ENCODE measurements around the gene GPR135.

The GPR135 gene

DNA sequence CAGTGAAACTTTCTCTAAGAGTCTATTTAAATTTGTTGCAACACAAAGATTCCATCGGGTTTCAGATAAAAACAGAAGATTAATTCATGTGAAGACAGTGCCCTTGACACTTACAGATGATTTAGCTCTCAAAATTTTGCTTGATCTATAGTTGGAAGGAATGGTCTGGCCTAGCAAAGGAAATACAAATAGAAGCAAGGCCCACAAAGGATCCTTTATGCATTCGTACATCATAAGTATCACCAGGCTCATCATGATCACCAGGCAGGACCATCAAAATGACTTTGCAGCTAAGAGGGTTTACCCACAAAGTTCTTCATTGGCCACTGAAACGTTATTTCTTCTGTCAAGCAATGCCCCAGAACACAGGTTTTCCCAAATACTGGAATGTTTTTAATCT lies 43.9 kb upstream of the GPR135 start:
- TF ChIP-seq, protein P1, sequence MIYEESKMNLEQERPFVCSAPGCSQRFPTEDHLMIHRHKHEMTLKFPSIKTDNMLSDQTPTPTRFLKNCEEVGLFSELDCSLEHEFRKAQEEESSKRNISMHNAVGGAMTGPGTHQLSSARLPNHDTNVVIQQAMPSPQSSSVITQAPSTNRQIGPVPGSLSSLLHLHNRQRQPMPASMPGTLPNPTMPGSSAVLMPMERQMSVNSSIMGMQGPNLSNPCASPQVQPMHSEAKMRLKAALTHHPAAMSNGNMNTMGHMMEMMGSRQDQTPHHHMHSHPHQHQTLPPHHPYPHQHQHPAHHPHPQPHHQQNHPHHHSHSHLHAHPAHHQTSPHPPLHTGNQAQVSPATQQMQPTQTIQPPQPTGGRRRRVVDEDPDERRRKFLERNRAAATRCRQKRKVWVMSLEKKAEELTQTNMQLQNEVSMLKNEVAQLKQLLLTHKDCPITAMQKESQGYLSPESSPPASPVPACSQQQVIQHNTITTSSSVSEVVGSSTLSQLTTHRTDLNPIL (CRISPR knock-in tag; IDR thresholded peaks at IDR 0.05; ENCODE audit: low read depth), result no peak
- TF ChIP-seq ISL1 (CRISPR knock-in tag; IDR thresholded peaks at IDR 0.05) (no peak), ESRRG (CRISPR knock-in tag; IDR thresholded peaks at IDR 0.05) (no peak), TOX (CRISPR knock-in tag; IDR thresholded peaks at IDR 0.05; ENCODE audit: borderline replicate concordance) (no peak), OSR1 (CRISPR knock-in tag; IDR thresholded peaks at IDR 0.05) (no peak), ZNF565 (CRISPR knock-in tag; conservative IDR thresholded peaks at IDR 0.05; ENCODE audit: low read depth) (no peak), SNAI2 (CRISPR knock-in tag; IDR thresholded peaks at IDR 0.05) (no peak), BACH2 (CRISPR knock-in tag; IDR thresholded peaks at IDR 0.05; ENCODE audit: borderline replicate concordance) (no peak), RARB (CRISPR knock-in tag; IDR thresholded peaks at IDR 0.05) (no peak), ZNF8 (CRISPR knock-in tag; IDR thresholded peaks at IDR 0.05) (no peak), ZC3H10 (CRISPR knock-in tag; IDR thresholded peaks at IDR 0.05) (no peak)
- TF ChIP-seq, protein P2, sequence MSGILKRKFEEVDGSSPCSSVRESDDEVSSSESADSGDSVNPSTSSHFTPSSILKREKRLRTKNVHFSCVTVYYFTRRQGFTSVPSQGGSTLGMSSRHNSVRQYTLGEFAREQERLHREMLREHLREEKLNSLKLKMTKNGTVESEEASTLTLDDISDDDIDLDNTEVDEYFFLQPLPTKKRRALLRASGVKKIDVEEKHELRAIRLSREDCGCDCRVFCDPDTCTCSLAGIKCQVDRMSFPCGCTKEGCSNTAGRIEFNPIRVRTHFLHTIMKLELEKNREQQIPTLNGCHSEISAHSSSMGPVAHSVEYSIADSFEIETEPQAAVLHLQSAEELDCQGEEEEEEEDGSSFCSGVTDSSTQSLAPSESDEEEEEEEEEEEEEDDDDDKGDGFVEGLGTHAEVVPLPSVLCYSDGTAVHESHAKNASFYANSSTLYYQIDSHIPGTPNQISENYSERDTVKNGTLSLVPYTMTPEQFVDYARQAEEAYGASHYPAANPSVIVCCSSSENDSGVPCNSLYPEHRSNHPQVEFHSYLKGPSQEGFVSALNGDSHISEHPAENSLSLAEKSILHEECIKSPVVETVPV (CRISPR knock-in tag; IDR thresholded peaks at IDR 0.05), result no peak
- ATAC-seq, result no peak

DNA sequence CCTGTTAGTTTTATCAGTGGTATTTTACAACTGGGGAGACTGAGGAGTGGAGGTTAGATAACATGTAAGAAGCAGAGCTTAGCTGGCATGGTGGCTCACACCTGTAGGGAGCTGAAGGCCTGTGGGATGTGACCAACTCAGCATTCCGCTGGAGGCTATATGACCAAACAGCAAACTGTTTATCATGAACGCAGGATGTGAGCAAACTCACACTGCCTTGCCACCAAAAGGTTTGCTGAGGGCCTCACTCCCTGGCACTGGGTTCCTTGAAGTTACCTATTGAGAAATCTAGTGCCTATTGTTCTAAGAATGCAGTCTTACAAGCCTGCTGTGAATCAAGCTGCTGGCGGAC lies 42.5 kb upstream of the GPR135 start:
- no peak; the same call in 2 of the 3 replicates for ATAC-seq
- TF ChIP-seq SNAI2 (CRISPR knock-in tag; IDR thresholded peaks at IDR 0.05) (no peak), ZC3H10 (CRISPR knock-in tag; IDR thresholded peaks at IDR 0.05) (no peak), CSDC2 (CRISPR knock-in tag; IDR thresholded peaks at IDR 0.05) (no peak), ZFP30 (CRISPR knock-in tag; IDR thresholded peaks at IDR 0.05) (no peak), BACH2 (CRISPR knock-in tag; IDR thresholded peaks at IDR 0.05; ENCODE audit: borderline replicate concordance) (no peak), ESRRG (CRISPR knock-in tag; IDR thresholded peaks at IDR 0.05) (no peak)

DNA sequence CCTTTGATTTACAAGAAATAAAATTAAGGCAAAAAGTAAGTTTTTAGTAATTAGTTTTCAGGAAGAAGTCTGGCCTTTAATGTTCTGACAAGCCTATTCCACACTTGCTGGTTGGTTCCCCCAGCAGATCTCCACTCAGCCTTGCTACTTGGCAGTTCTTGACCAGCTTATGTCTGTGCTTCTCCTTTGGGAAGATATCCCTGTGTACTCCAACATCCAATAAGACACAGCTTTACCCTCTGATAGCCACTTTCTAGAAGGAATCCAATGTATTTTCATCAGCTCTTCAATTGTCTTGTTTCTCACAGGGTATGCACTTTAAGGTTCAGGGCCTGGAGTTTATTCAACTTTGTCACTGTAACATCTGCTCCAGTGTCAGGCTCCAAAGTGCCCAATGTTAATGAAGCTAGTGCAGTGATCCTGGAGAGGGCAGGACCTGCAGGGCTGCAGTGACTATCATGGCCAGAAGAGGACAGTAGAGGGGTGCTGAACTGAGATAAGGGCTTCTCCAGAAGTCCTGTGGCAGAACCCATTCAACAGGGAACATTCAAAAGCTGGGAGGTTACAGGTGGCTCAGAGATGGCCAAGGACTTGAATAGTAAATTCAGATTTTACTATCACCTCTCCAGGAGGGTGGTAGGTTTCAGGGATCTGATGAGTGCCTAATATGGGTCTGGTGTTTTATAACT lies 42.0 kb upstream of the GPR135 start:
- TF ChIP-seq ZNF70 (CRISPR knock-in tag; IDR thresholded peaks at IDR 0.05) (no peak), PPARA (CRISPR knock-in tag; IDR thresholded peaks at IDR 0.05; ENCODE audit: borderline replicate concordance) (no peak), ISL1 (CRISPR knock-in tag; IDR thresholded peaks at IDR 0.05) (no peak), ESRRG (CRISPR knock-in tag; IDR thresholded peaks at IDR 0.05) (no peak), OSR1 (CRISPR knock-in tag; IDR thresholded peaks at IDR 0.05) (no peak), ZNF565 (CRISPR knock-in tag; conservative IDR thresholded peaks at IDR 0.05; ENCODE audit: low read depth) (no peak), ZC3H10 (CRISPR knock-in tag; IDR thresholded peaks at IDR 0.05) (no peak), ZNF8 (CRISPR knock-in tag; IDR thresholded peaks at IDR 0.05) (no peak), GLIS3 (CRISPR knock-in tag; IDR thresholded peaks at IDR 0.05) (no peak), RARB (CRISPR knock-in tag; IDR thresholded peaks at IDR 0.05) (no peak), ZFP30 (CRISPR knock-in tag; IDR thresholded peaks at IDR 0.05) (no peak), SNAI2 (CRISPR knock-in tag; IDR thresholded peaks at IDR 0.05) (no peak), ARNTL (CRISPR knock-in tag; IDR thresholded peaks at IDR 0.05; ENCODE audit: borderline replicate concordance, low read depth) (no peak)
- TF ChIP-seq, protein P2 (CRISPR knock-in tag; IDR thresholded peaks at IDR 0.05), result no peak
- TF ChIP-seq, protein P1 (CRISPR knock-in tag; IDR thresholded peaks at IDR 0.05; ENCODE audit: low read depth), result no peak
- TF ChIP-seq, protein P3, sequence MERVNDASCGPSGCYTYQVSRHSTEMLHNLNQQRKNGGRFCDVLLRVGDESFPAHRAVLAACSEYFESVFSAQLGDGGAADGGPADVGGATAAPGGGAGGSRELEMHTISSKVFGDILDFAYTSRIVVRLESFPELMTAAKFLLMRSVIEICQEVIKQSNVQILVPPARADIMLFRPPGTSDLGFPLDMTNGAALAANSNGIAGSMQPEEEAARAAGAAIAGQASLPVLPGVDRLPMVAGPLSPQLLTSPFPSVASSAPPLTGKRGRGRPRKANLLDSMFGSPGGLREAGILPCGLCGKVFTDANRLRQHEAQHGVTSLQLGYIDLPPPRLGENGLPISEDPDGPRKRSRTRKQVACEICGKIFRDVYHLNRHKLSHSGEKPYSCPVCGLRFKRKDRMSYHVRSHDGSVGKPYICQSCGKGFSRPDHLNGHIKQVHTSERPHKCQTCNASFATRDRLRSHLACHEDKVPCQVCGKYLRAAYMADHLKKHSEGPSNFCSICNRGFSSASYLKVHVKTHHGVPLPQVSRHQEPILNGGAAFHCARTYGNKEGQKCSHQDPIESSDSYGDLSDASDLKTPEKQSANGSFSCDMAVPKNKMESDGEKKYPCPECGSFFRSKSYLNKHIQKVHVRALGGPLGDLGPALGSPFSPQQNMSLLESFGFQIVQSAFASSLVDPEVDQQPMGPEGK (CRISPR knock-in tag; IDR thresholded peaks at IDR 0.05; ENCODE audit: borderline replicate concordance), result no peak
- ATAC-seq, result peak; percentile 96

DNA sequence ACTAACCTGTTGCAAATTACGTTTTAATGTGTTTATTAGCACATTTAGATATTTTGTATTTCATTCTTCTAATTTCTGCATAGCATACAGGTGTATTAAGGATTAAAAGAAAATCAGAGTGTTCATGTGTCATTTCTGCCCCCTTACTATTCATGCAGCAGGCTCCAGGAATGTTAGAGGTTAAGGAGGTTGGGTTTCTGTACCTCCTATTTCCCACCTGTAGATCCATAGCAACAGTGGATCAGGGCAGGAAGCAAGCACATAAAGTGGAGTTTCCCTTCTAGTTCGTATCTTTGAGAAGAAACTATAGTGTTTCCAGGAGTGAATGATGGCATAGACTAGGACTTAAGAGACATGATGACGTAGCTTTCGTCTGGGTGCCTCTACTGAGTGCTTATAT lies 38.1 kb upstream of the GPR135 start:
- TF ChIP-seq ZC3H10 (CRISPR knock-in tag; IDR thresholded peaks at IDR 0.05), result no peak
- no peak for TF ChIP-seq GLIS3 (CRISPR knock-in tag; IDR thresholded peaks at IDR 0.05)
- no peak for TF ChIP-seq ZFP30 (CRISPR knock-in tag; IDR thresholded peaks at IDR 0.05)
- no peak for TF ChIP-seq PPARA (CRISPR knock-in tag; IDR thresholded peaks at IDR 0.05; ENCODE audit: borderline replicate concordance)
- TF ChIP-seq CSDC2 (CRISPR knock-in tag; IDR thresholded peaks at IDR 0.05), result no peak
- ATAC-seq, result no peak

All from SK-N-SH treated with all-trans-retinoic acid at 6 μM for 48 hours (cell line).